RPMI7951 (cell line): Measurements from ENCODE around the gene HLA-DQA1. TPM values are rescaled to one million over a fixed set of nuclear protein-coding genes. Genes with fewer than 3 reads are reported as not detected.
"Not testable (repeated sequence)": the region's sequence is repeated elsewhere in the genome, so short reads cannot be mapped to it uniquely, and the experiment has no call there.

Experiments used
- DNase-seq: peaks from one replicate; pipeline ENCODE4 v3.0.0-alpha.2; 2012; ENCODE audit warnings: low read depth
- total RNA-seq: library from RNA; depleted of rRNA; stranded (reverse); fragments of >200 nt; shearing (Covaris generic); gene quantifications from 2 replicates; pipeline ENCODE4 v1.2.3, GENCODE V29; 2014

HLA-DQA1 gene
- total RNA-seq, 1 experiment from 2014 or later = not detected

- DNase-seq = peak; percentile 16
Observed at GRCh38 chr6:32622545-32623401, 14.4 kb upstream of the HLA-DQA1 start.

GRCh38 chr6:32623693-32624092 lies 13.5 kb upstream of the HLA-DQA1 start:
- no peak for DNase-seq

- no peak for DNase-seq
Observed at GRCh38 chr6:32624565-32624964, 12.6 kb upstream of the HLA-DQA1 start.

GRCh38 chr6:32625137-32625536 lies 12.1 kb upstream of the HLA-DQA1 start:
- DNase-seq = no peak

GRCh38 chr6:32627249-32627648 lies 10.0 kb upstream of the HLA-DQA1 start:
- DNase-seq = no peak

GRCh38 chr6:32627831-32628230 lies 9.4 kb upstream of the HLA-DQA1 start:
- DNase-seq = no peak

GRCh38 chr6:32629793-32630192 lies 7.4 kb upstream of the HLA-DQA1 start:
- not testable (repeated sequence) for DNase-seq

- DNase-seq = no peak
Observed at GRCh38 chr6:32635526-32636123, 1.6 kb upstream of the HLA-DQA1 start.

GRCh38 chr6:32637883-32638282 lies 677 bp downstream of the HLA-DQA1 start:
- no peak for DNase-seq

GRCh38 chr6:32638532-32639219 lies 1.5 kb downstream of the HLA-DQA1 start:
- DNase-seq = no peak

- DNase-seq = no peak
Observed at GRCh38 chr6:32639440-32640394, 2.5 kb downstream of the HLA-DQA1 start.

- DNase-seq = no peak
Observed at GRCh38 chr6:32641122-32641521, 3.9 kb downstream of the HLA-DQA1 start.

- not testable (repeated sequence) for DNase-seq
Observed at GRCh38 chr6:32641785-32642719, 4.8 kb downstream of the HLA-DQA1 start.

- DNase-seq = no peak
Observed at GRCh38 chr6:32642720-32643106, 5.5 kb downstream of the HLA-DQA1 start.

- DNase-seq = no peak
Observed at GRCh38 chr6:32643904-32644303, 6.7 kb downstream of the HLA-DQA1 start.

- no peak for DNase-seq
Observed at GRCh38 chr6:32645047-32645703, 8.0 kb downstream of the HLA-DQA1 start.

GRCh38 chr6:32655203-32655710 lies 18.1 kb downstream of the HLA-DQA1 start:
- DNase-seq = no peak

- DNase-seq = not testable (repeated sequence)
Observed at GRCh38 chr6:32657329-32657728, 20.1 kb downstream of the HLA-DQA1 start.

GRCh38 chr6:32657819-32658218 lies 20.6 kb downstream of the HLA-DQA1 start:
- DNase-seq = not testable (repeated sequence)
